ENCODE data around the gene NRXN3. TPM values are rescaled to one million over a fixed set of nuclear protein-coding genes. Genes with fewer than 3 reads are reported as not detected.

NRXN3 gene
- total and polyA plus RNA-seq, 11 donors = 0.19 to 2.2 (median 1.1) TPM

DNA sequence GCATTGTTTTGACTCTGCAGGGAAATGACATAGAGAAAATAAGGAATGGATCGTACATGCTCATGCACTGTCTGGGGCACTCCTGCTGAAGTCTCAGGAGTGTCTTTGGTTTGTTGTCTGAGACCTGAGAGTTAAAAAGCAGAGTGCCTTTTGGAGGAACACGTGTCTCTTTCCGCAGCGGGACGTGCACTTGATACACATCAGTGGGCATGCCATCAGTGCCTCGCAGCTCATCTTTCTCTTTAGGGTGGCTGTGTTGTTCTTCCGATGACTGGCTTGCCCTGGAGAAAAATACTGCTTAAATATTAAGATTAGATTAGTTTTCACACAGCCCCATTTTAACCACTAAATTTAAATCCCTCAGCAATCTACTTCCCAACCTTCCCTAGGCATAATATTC is 1205.2 kb downstream of the NRXN3 start:
- Histone ChIP-seq H3K9me3 (no peaks in the 10 kb centered on the region), H3K36me3 (no peaks in the 10 kb centered on the region), H3K4me3 (no peak overlapping the region), H3K4me1 (no peaks in the 10 kb centered on the region), H3K27ac (no peak overlapping the region), H3K27me3 (no peaks in the 10 kb centered on the region)
- 41 to 50% (median 43%) methylated on average over 7 of the region's 7 CpGs for WGBS, 4 donors
- DNase-seq = no peak
- intact Hi-C loops (cut with DNase I) = no loop called here
- TF ChIP-seq, protein P1, sequence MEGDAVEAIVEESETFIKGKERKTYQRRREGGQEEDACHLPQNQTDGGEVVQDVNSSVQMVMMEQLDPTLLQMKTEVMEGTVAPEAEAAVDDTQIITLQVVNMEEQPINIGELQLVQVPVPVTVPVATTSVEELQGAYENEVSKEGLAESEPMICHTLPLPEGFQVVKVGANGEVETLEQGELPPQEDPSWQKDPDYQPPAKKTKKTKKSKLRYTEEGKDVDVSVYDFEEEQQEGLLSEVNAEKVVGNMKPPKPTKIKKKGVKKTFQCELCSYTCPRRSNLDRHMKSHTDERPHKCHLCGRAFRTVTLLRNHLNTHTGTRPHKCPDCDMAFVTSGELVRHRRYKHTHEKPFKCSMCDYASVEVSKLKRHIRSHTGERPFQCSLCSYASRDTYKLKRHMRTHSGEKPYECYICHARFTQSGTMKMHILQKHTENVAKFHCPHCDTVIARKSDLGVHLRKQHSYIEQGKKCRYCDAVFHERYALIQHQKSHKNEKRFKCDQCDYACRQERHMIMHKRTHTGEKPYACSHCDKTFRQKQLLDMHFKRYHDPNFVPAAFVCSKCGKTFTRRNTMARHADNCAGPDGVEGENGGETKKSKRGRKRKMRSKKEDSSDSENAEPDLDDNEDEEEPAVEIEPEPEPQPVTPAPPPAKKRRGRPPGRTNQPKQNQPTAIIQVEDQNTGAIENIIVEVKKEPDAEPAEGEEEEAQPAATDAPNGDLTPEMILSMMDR (IDR thresholded peaks at IDR 0.05) = no peak
- no peak for TF ChIP-seq POLR2A (IDR thresholded peaks at IDR 0.05)
- ATAC-seq = no peak

DNA sequence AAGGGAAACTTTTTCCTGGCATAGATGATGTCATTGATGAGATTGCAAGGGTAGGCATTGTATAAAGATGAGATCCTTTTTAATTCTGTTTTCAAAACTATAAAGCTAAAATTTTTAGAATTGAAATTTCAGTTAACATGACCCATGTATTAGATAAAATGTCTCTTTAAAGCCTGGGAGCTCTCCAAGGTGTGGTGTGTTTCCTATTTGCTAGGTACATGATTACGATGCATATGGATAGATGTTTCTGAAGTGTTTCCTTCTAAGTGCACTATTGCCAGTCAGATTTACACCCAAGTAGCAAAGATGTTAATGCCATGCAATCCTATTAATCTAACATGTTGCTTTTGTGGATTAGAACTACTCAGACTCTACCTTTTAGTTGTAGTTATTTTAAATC is 1206.4 kb downstream of the NRXN3 start:
- H3K27me3 ChIP-seq = no peaks in the 10 kb centered on the region
- no peak for TF ChIP-seq POLR2A (IDR thresholded peaks at IDR 0.05)
- TF ChIP-seq, protein P1 (IDR thresholded peaks at IDR 0.05) = no peak
- no peaks in the 10 kb centered on the region for H3K9me3 ChIP-seq
- H3K36me3 ChIP-seq = no peaks in the 10 kb centered on the region
- no peaks in the 10 kb centered on the region for H3K4me1 ChIP-seq
- H3K4me3 ChIP-seq = no peak overlapping the region
- no peak overlapping the region for H3K27ac ChIP-seq
- WGBS, 4 donors = 44 to 61% (median 54%) methylated on average over 1 of the region's 1 CpG
- intact Hi-C loops (cut with DNase I) = no loop called here
- ATAC-seq (no peak), DNase-seq (no peak)

DNA sequence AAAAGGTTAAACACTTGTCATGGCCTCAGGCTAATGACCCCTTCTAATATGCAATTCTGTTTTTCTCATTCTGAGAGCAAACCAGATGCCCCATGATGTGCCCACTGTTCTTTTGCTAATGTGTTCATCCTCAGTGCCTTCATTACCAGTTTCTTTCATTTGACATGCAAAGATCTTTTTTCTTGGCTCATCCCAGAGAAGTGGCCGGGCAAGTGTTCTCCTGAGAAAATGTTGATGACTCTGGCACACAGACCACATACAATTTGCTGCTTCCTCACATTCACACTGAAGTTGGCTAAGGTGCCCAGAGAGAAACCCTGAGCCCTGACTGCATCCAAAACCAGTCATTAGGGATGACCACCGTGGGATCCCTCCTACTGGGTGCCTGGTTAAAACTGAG is 1207.8 kb downstream of the NRXN3 start:
- Histone ChIP-seq H3K9me3 (no peaks in the 10 kb centered on the region), H3K36me3 (no peaks in the 10 kb centered on the region), H3K4me1 (no peaks in the 10 kb centered on the region), H3K27me3 (no peaks in the 10 kb centered on the region), H3K4me3 (no peak overlapping the region), H3K27ac (no peak overlapping the region)
- ATAC-seq = no peak
- no peak for DNase-seq
- intact Hi-C loops (cut with DNase I) = no loop called here
- TF ChIP-seq POLR2A (IDR thresholded peaks at IDR 0.05) = no peak
- TF ChIP-seq, protein P1 (IDR thresholded peaks at IDR 0.05) = no peak
- WGBS, 4 donors = 50 to 59% (median 53%) methylated on average over 2 of the region's 2 CpGs

DNA sequence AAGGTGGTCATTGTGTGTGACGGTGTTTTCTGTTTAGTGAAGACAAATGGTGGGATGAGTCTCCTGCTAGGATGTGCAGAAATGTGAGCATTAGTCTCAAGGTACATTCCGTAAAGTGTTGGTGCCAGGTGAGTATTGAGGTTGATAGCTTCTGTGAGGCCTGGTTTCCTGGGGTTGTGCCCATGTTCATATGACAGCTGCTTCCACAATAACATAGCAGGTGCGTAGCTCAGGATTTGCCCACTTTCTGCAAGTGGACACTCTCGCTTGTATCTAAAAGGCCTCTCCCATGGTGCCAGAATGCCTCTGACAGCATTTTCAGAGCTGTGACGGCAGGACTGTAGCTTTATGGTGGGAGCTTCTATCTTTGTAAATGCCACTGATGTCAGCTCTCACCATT is 1209.1 kb downstream of the NRXN3 start:
- Histone ChIP-seq H3K9me3 (no peaks in the 10 kb centered on the region), H3K36me3 (no peaks in the 10 kb centered on the region), H3K27me3 (no peaks in the 10 kb centered on the region), H3K4me3 (no peak overlapping the region), H3K4me1 (no peaks in the 10 kb centered on the region), H3K27ac (no peak overlapping the region)
- WGBS, 4 donors = 85 to 96% (median 89%) methylated on average over 5 of the region's 5 CpGs
- ATAC-seq (no peak), DNase-seq (no peak)
- intact Hi-C loops (cut with DNase I) = no loop called here
- no peak for TF ChIP-seq POLR2A (IDR thresholded peaks at IDR 0.05)
- TF ChIP-seq, protein P1 (IDR thresholded peaks at IDR 0.05) = no peak

Measured in heart left ventricle (tissue), 16 donors.